HepG2 (cell line): ENCODE results near the gene OSBP. TPM values are rescaled to one million over a fixed set of nuclear protein-coding genes. Genes with fewer than 3 reads are reported as not detected.

Source experiments
- ATF4 ChIP-seq, 2 experiments: fragments of 450-650 bp in 1 of 2; sonication (generic) in 1 of 2; formaldehyde crosslinking; IDR thresholded peaks; 2 replicates each; pipeline versions ENCODE4 v1.5.0 to v1.8.0; 2020 to 2022; ENCODE audit warnings: mild to moderate bottlenecking in 1 of 2, missing genetic modification reagents in 1 of 2
- CBX1 ChIP-seq: IDR thresholded peaks from one replicate; pipeline ENCODE4 v1.6.1; 2016; ENCODE audit warnings: antibody characterized with exemption, low read depth
- CEBPB ChIP-seq: IDR thresholded peaks from 2 replicates; pipeline ENCODE4 v1.6.1; 2011; ENCODE audit warnings: low read depth, low read length, improper control_type of control experiment, borderline replicate concordance
- CEBPZ ChIP-seq: IDR thresholded peaks from 2 replicates; pipeline ENCODE4 v1.6.1; 2012; ENCODE audit warnings: low read length, improper control_type of control experiment
- DR1 ChIP-seq: sonication (generic); formaldehyde crosslinking; IDR thresholded peaks from 2 replicates; pipeline ENCODE4 v1.8.0; 2021; ENCODE audit warnings: mild to moderate bottlenecking, missing genetic modification reagents, inconsistent platforms
- KIAA2018 ChIP-seq: sonication (generic); formaldehyde crosslinking; IDR thresholded peaks from 2 replicates; pipeline ENCODE4 v1.5.0; 2020; ENCODE audit warnings: mild to moderate bottlenecking, missing genetic modification reagents, borderline replicate concordance
- PAF1 ChIP-seq: IDR thresholded peaks from 2 replicates; pipeline ENCODE4 v1.6.1; 2016; ENCODE audit warnings: missing genetic modification reagents, missing compliant biosample characterization
- PBX3 ChIP-seq: sonication (generic); formaldehyde crosslinking; IDR thresholded peaks from 2 replicates; pipeline ENCODE4 v1.8.1; 2023; ENCODE audit warnings: missing genetic modification reagents, inconsistent platforms, borderline replicate concordance
- PTBP1 ChIP-seq: fragments of 200-400 bp; formaldehyde crosslinking; IDR thresholded peaks from 2 replicates; pipeline ENCODE4 v1.6.1; 2018; ENCODE audit warnings: low read length, low read depth; ENCODE audit not compliant: poor library complexity, severe bottlenecking
- RFX1 ChIP-seq: fragments of 450-650 bp; IDR thresholded peaks from 2 replicates; pipeline ENCODE4 v1.6.1; 2017
- SOX6 ChIP-seq, 2 experiments: fragments of 450-650 bp in 1 of 2; sonication (generic) in 1 of 2; formaldehyde crosslinking in 1 of 2; IDR thresholded peaks; 2 replicates each; pipeline versions ENCODE4 v1.4.0 to v1.6.1; 2017 to 2020; ENCODE audit warnings: antibody characterized with exemption in 1 of 2, mild to moderate bottlenecking in 1 of 2, missing genetic modification reagents in 1 of 2
- ZNF235 ChIP-seq: sonication (generic); formaldehyde crosslinking; IDR thresholded peaks from 2 replicates; pipeline ENCODE4 v1.8.1; 2023; ENCODE audit warnings: mild to moderate bottlenecking, missing genetic modification reagents, borderline replicate concordance
- ZNF577 ChIP-seq: sonication (generic); formaldehyde crosslinking; IDR thresholded peaks from 2 replicates; pipeline ENCODE4 v1.4.0; 2020; ENCODE audit warnings: mild to moderate bottlenecking, low read depth, missing genetic modification reagents, borderline replicate concordance
- ZNF781 ChIP-seq: sonication (generic); formaldehyde crosslinking; IDR thresholded peaks from 2 replicates; pipeline ENCODE4 v1.5.1; 2020; ENCODE audit warnings: borderline replicate concordance, mild to moderate bottlenecking, missing genetic modification reagents; ENCODE audit errors: not compliant biosample characterization
- polyA plus RNA-seq, 8 experiments: library from polyadenylated mRNA; depleted of rRNA in 3 of 8; stranded (reverse) in 7 of 8; unstranded in 1 of 8; fragments of >200 nt; fragmentation: Illumina TruSeq in 4 of 8; extraction: Trizol in 4 of 8; gene quantifications; 2 replicates each; pipeline versions ENCODE4 v1.2.1 to v1.2.3, GENCODE V29; 2011 to 2016; ENCODE audit warnings: low read depth in 4 of 8, missing spikeins in 1 of 8, mixed read lengths in 1 of 8; ENCODE audit not compliant: insufficient read depth in 1 of 8
- total RNA-seq, 5 experiments: library from RNA; depleted of rRNA; stranded (reverse); fragments of >200 nt; fragmentation: Illumina TruSeq; extraction: Trizol; gene quantifications; 2 replicates each; pipeline ENCODE4 v1.2.3, GENCODE V29; 2016; ENCODE audit warnings: low read depth in 1 of 5

The OSBP gene
- total and polyA plus RNA-seq, 2 of the 13 experiments (the other 11 are each of a cell fraction or from before 2014, with no cell fraction given), result 12.1 to 13.5 TPM

GRCh38 chr11:59560290-59560701 is 55.3 kb downstream of the OSBP start (continued):
- TF ChIP-seq KIAA2018 (no peak), CBX1 (no peak), DR1 (CRISPR knock-in tag) (no peak), PAF1 (no peak), PBX3 (CRISPR knock-in tag) (no peak), ZNF577 (CRISPR knock-in tag) (no peak), CEBPB (no peak), PTBP1 (no peak), CEBPZ (no peak), ZNF781 (CRISPR knock-in tag) (peak; percentile 33), ATF4 (CRISPR knock-in tag; IDR thresholded peaks at IDR 0.05) (peak in 1 of 2 experiments; percentile 46; a peak in 1 of 4 replicates), SOX6 (IDR thresholded peaks at IDR 0.05) (no peak), SOX6 (CRISPR knock-in tag; IDR thresholded peaks at IDR 0.05) (peak; percentile 43; the same call in 1 of the 2 replicates), ZNF235 (no peak), RFX1 (no peak)
